NCI-H1417 (cell line): ENCODE results near the gene IFIT5.
"Not testable (repeated sequence)": the region's sequence is repeated elsewhere in the genome, so short reads cannot be mapped to it uniquely, and the experiment has no call there.

Source experiments
- DNase-seq, 3 experiments: peaks; one replicate each; lab custom pipeline; 2025; lab: John Stamatoyannopoulos, UW

IFIT5 gene, protein sequence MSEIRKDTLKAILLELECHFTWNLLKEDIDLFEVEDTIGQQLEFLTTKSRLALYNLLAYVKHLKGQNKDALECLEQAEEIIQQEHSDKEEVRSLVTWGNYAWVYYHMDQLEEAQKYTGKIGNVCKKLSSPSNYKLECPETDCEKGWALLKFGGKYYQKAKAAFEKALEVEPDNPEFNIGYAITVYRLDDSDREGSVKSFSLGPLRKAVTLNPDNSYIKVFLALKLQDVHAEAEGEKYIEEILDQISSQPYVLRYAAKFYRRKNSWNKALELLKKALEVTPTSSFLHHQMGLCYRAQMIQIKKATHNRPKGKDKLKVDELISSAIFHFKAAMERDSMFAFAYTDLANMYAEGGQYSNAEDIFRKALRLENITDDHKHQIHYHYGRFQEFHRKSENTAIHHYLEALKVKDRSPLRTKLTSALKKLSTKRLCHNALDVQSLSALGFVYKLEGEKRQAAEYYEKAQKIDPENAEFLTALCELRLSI

DNA sequence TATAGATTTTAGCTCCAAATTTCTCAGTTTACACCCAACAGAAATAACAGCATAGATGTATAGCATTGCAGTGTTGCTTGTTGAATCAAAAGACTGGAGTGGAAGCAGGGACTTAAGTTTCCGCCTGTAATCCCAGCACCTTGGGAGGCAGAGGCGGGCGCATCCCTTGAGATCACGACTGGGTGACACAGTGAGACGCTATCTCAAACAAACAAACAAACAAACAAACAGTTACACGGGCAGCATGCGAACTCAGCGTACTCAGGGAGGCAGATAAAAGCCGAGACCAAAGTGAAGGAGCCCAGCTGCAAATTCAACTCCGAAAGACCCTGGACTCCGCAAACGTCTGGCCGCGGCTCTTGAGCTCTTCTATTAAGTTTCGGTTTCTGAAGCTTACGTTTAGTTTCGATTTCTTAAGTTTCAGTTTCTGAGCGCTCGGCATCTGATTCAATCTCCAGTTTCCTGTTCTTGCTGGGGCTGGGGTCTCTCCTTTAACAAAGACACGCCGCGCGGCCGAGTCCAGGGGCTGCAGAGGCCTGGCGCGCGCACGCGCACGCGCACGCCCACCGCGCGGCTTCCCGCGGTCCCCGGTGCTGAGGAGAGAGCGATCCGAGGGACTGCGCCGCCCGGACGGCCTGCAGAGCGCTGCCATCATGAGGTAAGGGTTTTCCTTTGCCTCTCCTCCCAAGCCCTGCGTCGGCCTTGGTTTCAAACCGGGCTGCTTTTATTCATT is at the start of gene IFIT5:
IFIT5 (plus strand) TSS at position 423 of the 733 bp plus-strand sequence; CDS start at position 654, 231 bp downstream.
- peak; percentile 51 to 78 (median 78) for DNase-seq

DNA sequence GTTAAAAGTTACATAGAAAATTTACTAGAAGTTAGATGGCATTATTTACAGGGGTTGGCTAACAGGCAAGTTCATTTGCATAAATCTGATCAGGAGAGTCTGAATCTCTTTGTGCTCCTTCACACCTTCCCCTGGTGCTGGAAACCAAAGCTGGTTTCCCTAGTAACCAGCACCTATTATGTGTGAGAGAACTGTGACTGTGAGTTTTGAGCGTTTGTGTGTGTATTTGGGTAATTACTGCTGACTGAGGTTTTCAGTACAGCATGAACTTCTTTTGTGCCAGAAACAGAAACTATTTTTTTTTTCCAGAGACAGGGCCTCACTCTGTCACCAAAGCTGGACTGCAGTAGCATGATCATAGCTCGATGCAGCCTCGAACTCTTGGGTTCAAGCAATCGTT is 46.8 kb upstream of the IFIT5 start:
- DNase-seq: peak in 1 of 3 experiments; percentile 38

DNA sequence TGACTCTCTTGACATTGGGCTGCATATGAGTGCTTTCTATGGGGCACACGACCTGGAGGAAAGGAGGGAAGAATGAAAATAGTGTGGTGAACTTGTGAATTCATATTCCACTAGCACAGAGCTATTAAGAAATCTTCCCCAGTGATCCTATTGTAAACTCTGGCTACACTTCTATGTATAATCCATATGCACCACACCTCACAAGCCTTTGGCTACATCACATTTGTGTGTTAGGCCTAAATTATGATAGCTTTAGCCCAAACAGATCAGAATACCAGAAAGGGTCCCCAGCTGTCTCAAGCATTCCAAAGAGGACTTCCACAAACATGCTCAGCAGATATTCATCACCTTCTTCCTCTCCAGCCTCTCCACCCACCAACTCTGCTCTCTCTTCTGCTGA is 46.2 kb upstream of the IFIT5 start:
- no peak for DNase-seq

DNA sequence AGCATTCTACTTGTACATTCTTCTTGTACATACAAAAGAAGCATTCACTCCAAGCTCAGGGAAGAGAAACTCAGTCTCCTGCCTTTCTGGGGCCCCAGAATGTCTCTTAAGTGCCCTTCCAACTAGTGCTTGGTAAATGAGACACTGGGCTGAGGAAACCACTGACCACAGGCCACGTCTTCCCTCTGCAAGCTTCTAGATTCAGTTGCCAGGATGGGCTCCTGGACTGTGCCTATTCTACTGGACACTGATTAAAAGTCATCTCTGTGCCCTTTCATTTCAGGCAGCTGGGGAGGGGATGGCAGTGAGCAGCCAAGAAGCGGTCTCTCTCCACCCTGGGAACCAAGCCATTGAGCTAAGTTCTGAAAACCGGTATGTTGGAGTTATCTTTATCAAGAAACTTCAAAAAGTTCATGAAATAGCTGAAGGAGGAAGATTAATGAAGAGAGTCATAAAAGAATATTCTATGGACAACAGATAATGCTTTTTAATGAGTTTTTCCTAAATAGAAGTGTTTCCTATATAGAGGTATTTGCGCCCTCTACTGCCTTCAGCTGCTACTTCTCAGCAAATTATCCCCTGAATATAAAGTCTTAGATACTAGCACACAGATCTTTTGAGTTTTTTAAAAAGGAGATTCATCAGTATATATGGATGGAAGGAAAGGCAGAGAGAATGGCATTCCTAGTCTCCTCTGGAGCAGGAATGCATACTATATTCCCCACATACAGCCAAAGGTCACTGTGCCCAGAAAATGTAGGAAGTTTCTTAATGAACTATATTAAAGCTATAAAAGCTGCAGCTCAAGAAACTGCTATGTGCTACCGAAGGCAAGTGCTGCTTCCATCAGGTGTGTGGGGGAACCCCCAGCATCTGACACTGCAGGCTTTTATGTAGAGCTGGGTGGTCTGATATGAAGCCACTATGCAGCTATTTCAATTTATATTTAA is 44.9 kb upstream of the IFIT5 start:
- DNase-seq: no peak

DNA sequence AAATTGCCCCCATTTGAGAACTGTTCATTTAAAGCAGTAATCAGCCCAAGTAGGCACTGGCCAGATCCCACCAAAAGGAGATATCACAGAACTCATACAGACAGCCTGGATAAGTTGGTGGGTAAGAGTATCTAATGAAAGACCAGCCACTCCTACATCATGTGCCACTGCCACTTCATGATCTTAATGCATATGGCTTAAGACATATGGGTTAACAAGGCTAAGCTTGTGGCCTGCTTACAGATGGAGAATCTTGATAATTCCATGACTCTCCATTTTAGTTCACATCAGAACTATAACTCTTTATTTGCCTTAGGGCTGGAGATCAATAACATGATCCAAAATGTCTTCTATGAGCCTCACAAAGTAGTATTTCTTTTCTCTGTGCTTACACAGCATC is 43.3 kb upstream of the IFIT5 start:
- DNase-seq: no peak

DNA sequence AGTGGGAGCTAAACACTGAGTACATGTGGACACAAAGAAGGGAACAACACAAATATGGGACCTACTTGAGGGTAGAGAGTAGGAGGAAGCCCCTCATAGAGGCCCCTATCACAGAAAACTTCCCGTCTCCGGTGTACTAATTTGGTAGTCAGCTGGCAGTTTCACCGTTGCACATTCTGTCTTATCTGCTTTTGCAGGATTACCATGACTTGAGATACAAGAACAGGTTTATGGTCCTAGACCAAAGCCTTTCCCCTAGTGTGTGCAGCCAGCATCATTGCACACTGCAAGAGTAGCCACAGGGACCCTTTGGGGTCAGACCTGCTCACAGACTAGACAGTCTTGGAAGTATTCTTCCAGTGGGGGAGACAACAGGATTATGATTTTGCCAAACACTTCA is 42.4 kb upstream of the IFIT5 start:
- DNase-seq: no peak

DNA sequence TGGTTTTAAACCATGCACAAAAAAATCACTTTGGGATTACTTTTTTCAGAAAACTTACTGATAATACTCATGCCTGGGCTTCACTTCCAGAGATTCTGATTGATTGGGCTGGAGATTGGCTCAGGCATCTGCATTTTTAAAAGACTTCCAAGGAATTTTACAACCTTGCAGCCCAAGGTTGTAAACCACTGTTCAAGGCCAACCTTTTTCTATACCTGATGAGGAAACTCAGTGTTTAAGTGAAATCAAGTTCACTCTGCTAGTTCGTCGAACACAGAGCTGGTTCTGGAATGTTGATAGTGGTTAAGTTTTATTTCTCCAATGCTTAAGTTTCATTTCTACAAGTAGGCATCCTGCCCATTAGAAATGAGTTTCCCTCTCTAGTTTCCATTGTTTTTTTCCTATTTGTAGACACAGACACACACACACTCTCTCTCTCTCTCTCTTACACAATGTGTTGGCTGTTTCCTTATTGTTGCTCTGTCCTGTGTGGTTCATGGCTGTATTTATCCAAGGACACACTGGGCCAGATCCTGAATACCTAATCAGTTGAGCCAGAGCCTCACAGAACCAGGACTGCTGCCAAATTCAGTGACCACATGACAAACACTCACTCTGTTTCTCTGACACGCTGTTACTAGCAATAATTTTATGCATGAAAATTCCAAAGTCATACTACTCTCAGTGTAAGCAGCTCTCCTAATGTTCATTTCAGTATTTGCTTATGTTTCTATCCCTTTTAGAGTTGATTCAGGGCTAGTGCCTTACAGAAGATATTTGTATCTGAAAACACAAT is 40.3 kb upstream of the IFIT5 start:
- DNase-seq: no peak

DNA sequence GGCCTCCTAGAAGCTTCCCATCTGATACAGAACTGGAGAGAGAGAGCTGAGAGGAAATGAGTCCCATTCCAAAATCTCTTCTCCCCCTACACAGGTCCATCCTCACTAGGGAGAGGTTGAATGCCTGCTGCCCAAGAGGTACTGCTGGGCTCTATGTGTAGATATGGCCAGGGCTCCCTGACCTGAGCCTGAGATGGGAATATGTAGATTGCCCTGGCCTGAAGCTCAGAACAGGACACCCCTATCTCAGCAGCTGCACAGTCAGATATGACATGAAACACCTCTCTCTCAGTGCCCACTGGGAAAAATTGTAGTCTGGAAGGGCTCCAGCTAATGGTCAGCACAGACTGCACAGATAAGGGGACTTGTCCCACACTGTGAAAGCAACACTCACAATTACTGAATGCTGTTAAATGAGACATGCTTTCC is 39.6 kb upstream of the IFIT5 start:
- DNase-seq: no peak

DNA sequence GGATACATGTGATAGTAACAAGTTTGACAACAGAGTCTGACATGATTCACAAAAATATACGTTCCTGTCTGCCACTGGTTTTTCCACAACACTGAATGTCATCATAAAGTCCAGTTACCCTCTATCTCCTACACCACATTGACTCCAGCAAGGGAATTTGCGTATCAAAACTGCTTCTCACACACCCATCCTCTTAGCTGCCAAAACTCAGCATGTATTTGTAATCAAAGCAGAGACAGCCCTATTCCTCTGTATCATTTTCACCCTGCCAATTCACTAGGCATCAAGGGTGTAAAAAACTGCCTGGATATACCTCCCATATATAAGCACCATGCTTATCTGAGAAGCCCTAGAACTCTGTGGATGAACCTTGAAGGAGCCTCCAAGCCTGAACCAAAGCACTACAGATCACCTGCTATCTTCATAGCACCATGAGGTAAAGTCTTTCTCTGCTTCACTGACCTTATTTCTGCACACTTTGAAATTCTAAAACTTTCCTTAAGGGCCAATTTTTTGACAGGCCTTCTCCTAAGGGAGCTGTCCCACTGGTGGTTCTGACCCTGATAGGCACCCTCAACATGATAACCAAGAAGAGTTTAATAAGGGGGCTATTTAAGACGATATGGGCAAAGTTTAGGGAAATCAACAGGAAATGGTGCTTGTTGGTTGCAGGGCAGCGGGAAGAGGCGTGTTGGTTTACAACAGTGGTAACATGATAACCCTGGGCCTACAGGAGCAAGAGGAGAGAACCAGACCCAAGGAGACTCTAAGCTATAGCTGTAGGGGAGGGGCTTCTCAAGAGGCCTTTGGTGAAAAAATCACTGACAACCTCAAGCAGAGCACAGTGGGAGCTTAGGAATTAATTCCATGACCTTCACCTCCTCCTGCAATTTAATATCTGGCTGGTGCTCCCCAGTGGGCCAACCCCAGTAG is 36.4 kb upstream of the IFIT5 start, which contains the start of gene IFIT1B:
IFIT1B (plus strand) TSS at position 352 of the 933 bp plus-strand sequence; CDS start at position 432, 80 bp downstream.
- DNase-seq: no peak

DNA sequence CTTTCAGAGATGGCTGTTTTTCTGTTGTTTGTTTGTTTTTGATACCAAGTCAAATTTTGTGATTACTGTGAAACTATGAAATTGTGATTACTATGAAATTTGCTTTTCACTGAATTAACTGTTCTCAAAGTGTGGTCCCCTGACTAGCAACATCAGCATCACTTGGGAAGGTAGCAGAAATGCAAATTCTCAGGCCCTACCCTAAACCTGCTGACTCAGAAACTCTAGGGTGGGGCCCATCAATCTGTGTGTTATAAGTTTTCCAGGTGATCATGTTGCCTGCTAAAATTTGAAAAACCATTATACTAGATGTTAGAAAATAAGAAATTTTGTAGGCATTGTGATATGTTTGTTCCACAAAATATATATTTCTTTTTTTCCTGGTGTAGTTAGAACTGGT is 35.3 kb upstream of the IFIT5 start:
- no peak for DNase-seq

DNA sequence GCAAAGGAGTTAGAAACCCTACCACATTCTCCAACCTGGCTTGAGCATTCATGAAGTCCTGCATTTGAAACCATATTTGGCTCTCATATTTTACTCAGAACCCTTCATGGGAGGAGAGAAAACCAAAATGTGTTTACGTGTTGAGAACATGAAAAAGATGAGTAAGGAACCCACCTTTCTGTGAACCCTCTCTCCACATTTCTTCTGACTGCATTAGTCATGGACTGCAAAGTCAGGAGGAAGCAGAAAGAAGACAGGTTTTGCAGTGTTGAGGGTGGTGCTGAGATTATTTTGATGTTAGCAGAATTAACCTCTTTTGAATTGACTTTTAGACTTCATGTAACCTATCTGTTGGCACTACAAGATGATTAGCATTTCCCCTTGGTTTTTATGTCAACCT is 31.6 kb upstream of the IFIT5 start:
- no peak for DNase-seq

DNA sequence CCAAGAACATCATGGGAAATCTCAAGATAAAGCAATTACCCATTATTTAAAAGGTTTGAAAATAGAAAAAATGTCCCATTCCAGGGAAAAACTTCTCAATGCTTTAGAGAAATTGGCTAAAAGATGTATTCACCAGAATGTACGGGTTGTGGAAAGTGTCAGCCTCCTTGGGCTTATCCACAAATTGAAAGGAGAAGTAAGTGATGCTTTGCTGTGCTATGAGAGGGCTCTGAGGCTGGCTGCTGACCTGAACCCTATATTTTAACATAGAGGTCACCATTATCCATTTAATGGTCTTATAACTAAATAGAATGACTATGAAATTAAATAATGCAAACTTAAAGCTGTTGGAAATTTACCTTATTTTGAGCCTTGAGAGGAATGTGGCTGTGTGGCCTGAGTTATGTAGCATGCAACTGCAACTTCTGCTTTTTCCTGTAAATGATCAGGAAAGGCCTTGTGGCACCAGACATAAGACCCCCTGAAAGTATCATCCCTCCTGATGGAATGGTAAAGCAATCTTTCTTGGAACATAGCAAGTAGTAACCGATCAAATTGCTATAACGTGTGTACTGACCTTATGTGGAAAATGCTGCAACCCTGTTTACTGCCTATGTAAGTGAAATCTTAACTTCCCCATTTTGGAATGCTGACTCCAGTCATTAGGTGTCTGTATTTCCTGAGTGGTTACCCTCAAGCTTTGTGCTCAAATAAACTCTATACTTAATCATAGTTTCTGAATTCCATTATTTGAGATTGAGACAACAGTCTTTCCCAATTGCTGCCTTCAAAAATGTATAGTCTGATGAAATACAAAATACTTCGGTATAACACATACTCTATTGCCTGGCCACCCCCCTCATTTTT is 29.7 kb upstream of the IFIT5 start:
- no peak for DNase-seq

DNA sequence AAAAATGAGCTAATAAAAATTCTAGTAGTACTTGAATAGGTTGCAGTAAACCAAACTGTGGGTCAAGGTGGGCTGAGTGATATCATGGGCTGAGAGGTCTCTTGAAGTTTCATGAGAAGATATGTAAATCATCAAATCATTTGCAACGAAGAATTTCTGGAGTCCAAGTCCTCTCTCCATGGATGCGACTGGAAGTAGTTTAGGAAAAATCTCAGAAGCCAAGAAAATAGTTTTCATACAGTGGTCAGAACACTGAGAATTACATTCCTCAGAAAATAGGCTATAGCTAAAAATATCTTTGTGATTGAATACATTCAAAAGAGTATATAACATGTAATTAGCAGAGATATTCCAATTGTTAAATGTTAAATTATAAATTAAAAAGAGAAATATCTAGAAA is 25.6 kb upstream of the IFIT5 start:
- no peak for DNase-seq

DNA sequence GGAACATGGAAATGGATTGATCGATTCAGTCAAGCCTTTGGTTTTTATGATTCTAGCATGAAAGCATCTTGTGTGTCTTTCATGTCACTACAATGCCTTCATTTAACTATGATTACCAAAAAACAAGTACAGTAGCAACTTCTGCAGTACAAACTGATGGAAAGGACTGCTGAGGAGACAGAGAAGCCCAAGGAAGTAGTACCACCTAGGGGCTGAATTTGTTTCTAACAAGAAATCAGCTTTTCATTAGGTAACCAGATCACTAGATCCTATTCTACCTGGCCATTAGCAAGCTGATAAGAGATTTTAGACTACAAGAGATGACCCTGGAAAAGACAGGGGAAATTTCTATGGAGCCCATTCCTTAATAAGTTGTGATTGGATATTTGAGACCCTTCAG is 25.1 kb upstream of the IFIT5 start:
- peak in 2 of 3 experiments; percentile 1 to 4 for DNase-seq

DNA sequence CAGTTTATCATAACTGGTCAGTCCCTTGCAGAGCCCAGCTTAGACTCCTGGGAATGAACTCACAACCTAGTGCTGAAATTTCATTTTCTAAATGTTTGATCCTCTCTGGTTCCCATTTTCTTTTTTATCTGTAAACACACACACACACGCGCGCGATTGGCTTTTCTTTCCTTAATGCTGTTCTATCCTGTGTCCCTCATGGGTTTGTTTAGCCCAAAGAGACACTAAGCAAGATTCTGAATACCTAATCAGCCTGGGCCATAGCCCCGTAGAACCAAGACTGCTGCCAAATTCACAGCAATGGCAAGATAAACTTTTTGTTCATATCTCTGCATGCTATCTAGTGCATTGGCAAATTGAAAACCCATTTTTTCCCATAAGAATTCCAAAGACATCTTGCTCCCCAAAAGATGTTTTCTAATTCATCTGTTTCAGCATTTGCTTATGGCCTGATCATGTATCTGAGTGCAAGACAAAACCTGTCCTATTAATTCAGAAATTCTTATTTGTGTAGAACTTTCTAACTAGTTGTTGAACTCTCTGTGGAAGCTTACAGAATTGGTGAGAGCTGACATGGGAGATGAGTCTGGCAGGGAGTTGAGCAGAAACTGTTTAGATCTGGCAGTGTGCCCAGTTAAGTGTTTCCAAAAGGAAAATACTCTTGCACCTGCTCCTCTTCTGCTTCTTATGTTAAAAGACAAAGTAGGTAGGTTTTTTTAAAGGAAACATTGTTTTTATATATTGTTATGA is 23.7 kb upstream of the IFIT5 start:
- DNase-seq: peak in 2 of 3 experiments; percentile 3 to 4

DNA sequence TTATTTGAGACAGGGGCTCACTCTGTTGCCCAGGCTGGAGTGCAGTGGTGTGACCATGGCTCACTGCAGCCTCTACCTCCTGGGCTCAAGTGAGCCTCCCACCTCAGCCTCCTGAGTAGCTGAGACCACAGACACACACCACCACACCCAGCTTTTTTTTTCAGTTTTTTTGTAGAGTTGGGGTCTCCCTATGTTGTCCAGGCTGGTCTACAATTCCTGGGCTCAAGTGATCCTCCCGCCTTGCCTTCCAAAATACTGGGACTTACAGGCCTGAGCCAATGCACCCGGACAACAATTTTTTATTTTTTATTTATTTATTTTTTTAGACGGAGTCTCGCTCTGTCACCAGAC is 23.2 kb upstream of the IFIT5 start:
- not testable (repeated sequence) for DNase-seq

DNA sequence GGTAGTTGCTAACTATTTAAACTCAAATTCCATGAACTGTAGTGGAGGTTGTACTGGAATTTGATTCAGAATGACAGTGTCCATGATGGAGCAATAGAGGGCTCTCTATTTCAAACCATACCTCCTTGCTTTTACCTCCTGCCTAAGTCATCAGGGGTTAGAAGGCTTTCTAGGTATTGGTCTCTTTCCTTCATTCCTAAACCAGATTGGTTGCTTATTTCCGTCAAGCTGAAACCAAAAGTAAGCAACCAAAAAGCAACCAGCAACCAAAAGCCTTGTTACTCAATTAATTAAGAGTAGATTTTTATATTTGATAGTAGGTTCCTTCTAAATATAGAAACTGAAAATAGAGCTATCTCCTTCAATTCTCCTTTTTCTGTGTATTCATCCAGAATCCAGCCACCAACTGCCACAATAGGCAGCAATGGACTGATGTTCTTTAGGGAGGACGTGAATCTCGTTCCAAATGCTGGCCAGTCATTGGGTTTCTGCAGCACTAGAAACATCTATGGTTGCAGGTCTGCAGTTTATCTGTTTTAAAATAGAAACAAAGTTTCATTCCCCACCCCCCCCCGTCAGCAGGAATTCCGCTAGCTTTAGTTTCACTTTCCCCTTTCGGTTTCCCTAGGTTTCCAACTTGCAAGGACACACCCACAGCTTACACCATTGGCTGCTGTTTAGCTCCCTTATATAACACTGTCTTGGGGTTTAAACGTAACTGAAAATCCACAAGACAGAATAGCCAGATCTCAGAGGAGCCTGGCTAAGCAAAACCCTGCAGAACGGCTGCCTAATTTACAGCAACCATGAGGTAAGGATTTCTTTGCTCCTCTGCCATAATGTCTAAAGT is 22.2 kb upstream of the IFIT5 start, which contains the start of gene IFIT1:
IFIT1 (plus strand) TSS at position 717 of the 850 bp plus-strand sequence; CDS start at position 807, 90 bp downstream.
- peak; percentile 13 to 44 (median 18) for DNase-seq
